ENCODE measurements around the gene AQR. TPM values are rescaled to one million over a fixed set of nuclear protein-coding genes. Genes with fewer than 3 reads are reported as not detected.

Gene AQR
- total and polyA plus RNA-seq, 4 donors, result 9.2 to 41.3 (median 19.6) TPM

- Histone ChIP-seq H3K27me3 (ENCODE audit: control insufficient read depth in 3 of 3, insufficient read depth in 3 of 3, low read length in 2 of 3) (no peaks in the 10 kb centered on the region), H3K36me3 (ENCODE audit: control insufficient read depth in 4 of 4, insufficient read depth in 4 of 4, low read length in 4 of 4) (no peaks in the 10 kb centered on the region), H3K9me3 (ENCODE audit: control insufficient read depth in 4 of 4, insufficient read depth in 3 of 4, low read length in 3 of 4) (no peaks in the 10 kb centered on the region), H3K4me1 (ENCODE audit: control insufficient read depth in 5 of 5, insufficient read depth in 5 of 5, low read length in 5 of 5) (no peaks in the 10 kb centered on the region), H3K4me3 (no peak overlapping the region), H3K9ac (ENCODE audit: insufficient read depth in 1 of 2, low read length in 2 of 2) (no peak overlapping the region), H3K27ac (ENCODE audit: low read depth in 1 of 2, low read length in 1 of 2) (no peak overlapping the region)
- no peak for DNase-seq
- WGBS, 2 donors, result 85 to 94% methylated on average over 2 of the region's 2 CpGs
- no peak for ATAC-seq (ENCODE audit: insufficient read depth, low FRiP score)
- no peak for TF ChIP-seq CTCF (IDR thresholded peaks at IDR 0.05; ENCODE audit: control extremely low read depth, extremely low read depth)
These were observed 37.9 kb upstream of the AQR start for GRCh38 chr15:35007397-35007796.

DNA sequence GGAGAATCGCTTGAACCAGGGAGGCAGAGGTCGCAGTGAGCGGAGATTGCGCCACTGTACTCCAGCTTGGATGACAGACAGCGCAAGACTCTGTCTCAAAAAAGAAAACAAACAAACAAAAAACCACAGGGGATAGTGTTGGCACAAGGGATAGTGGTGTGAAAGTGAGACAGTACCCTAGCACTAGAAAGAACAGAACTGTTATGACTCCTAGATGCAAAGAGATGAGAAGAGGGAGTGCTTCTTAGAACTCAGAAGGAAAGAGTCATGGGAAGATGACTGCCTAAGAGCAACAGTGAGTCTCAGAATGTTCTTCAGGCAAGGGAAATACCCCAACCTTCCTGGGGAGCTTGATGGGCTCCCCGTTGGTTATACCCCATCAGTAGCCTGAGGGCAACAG lies 36.4 kb upstream of the AQR start:
- Histone ChIP-seq H3K4me3 (no peak overlapping the region), H3K9me3 (ENCODE audit: control insufficient read depth in 4 of 4, insufficient read depth in 3 of 4, low read length in 3 of 4) (no peaks in the 10 kb centered on the region), H3K9ac (ENCODE audit: insufficient read depth in 1 of 2, low read length in 2 of 2) (no peak overlapping the region), H3K4me1 (ENCODE audit: control insufficient read depth in 5 of 5, insufficient read depth in 5 of 5, low read length in 5 of 5) (no peaks in the 10 kb centered on the region), H3K27ac (ENCODE audit: low read depth in 1 of 2, low read length in 1 of 2) (no peak overlapping the region), H3K36me3 (ENCODE audit: control insufficient read depth in 4 of 4, insufficient read depth in 4 of 4, low read length in 4 of 4) (no peaks in the 10 kb centered on the region), H3K27me3 (ENCODE audit: control insufficient read depth in 3 of 3, insufficient read depth in 3 of 3, low read length in 2 of 3) (no peaks in the 10 kb centered on the region)
- DNase-seq (no peak), ATAC-seq (ENCODE audit: insufficient read depth, low FRiP score) (no peak)
- no peak for TF ChIP-seq CTCF (IDR thresholded peaks at IDR 0.05; ENCODE audit: control extremely low read depth, extremely low read depth)
- 92 to 96% methylated on average over 6 of the region's 6 CpGs for WGBS, 2 donors

DNA sequence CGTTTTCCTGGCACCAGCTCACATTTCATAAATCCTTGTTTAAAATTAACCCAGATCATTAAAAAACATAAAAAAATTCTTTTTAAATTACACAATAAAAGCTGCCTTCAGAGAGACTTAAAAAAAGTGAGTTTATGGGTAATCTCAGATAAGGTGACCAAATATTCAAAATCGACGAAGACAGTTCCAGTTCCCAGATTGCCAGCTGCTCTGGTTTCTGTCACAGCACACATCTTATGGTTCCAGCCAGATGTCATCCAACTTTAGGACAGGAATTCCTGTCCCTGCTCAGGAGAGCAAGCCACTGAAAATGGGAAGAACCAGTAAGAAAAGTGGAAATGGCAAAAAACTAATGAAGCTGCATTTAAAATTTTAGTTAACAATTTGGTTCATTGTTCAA lies 34.4 kb upstream of the AQR start:
- WGBS, 2 donors, result 61 to 78% methylated on average over 3 of the region's 3 CpGs
- Histone ChIP-seq H3K4me1 (ENCODE audit: control insufficient read depth in 5 of 5, insufficient read depth in 5 of 5, low read length in 5 of 5) (no peaks in the 10 kb centered on the region), H3K36me3 (ENCODE audit: control insufficient read depth in 4 of 4, insufficient read depth in 4 of 4, low read length in 4 of 4) (no peaks in the 10 kb centered on the region), H3K9ac (ENCODE audit: insufficient read depth in 1 of 2, low read length in 2 of 2) (no peak overlapping the region), H3K4me3 (no peak overlapping the region), H3K27ac (ENCODE audit: low read depth in 1 of 2, low read length in 1 of 2) (no peak overlapping the region), H3K9me3 (ENCODE audit: control insufficient read depth in 4 of 4, insufficient read depth in 3 of 4, low read length in 3 of 4) (no peaks in the 10 kb centered on the region), H3K27me3 (ENCODE audit: control insufficient read depth in 3 of 3, insufficient read depth in 3 of 3, low read length in 2 of 3) (no peaks in the 10 kb centered on the region)
- ATAC-seq (ENCODE audit: insufficient read depth, low FRiP score) (no peak), DNase-seq (no peak)
- no peak for TF ChIP-seq CTCF (IDR thresholded peaks at IDR 0.05; ENCODE audit: control extremely low read depth, extremely low read depth)

DNA sequence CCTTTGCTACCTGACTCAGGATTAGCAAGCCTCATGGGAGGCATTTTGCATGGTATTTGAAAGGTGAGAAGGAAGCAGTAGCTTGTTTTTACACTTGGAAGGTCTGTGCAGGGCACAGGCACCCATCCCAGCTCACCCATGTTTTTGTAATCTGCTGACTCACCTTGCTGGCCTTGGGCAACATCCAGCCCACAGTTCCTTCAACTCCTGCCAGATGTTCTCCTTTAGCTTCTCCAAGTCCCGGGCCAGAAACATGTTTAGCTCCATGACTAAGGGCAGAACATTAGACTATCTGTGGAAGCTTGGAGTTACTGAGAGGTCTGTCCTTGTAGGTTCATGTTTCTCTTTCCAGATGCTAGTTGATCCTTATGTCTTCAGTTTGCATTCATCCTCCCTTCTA lies 31.0 kb upstream of the AQR start:
- no peak for TF ChIP-seq CTCF (IDR thresholded peaks at IDR 0.05; ENCODE audit: control extremely low read depth, extremely low read depth)
- Histone ChIP-seq H3K36me3 (ENCODE audit: control insufficient read depth in 4 of 4, insufficient read depth in 4 of 4, low read length in 4 of 4) (no peaks in the 10 kb centered on the region), H3K4me1 (ENCODE audit: control insufficient read depth in 5 of 5, insufficient read depth in 5 of 5, low read length in 5 of 5) (no peaks in the 10 kb centered on the region), H3K9ac (ENCODE audit: insufficient read depth in 1 of 2, low read length in 2 of 2) (no peak overlapping the region), H3K9me3 (ENCODE audit: control insufficient read depth in 4 of 4, insufficient read depth in 3 of 4, low read length in 3 of 4) (no peaks in the 10 kb centered on the region), H3K27me3 (ENCODE audit: control insufficient read depth in 3 of 3, insufficient read depth in 3 of 3, low read length in 2 of 3) (no peaks in the 10 kb centered on the region), H3K27ac (ENCODE audit: low read depth in 1 of 2, low read length in 1 of 2) (no peak overlapping the region), H3K4me3 (no peak overlapping the region)
- WGBS, 2 donors, result 23 to 57% methylated on average over 1 of the region's 1 CpG
- no peak for ATAC-seq (ENCODE audit: insufficient read depth, low FRiP score)
- DNase-seq, result no peak
